Peyer's patch (tissue), 4 donors: ENCODE measurements around the gene LYPD5.

Experiments used
- CTCF ChIP-seq, 6 experiments: fragments of 450-650 bp in 4 of 6; fragments of 200-600 bp in 2 of 6; sonication (generic) in 1 of 6; IDR thresholded peaks; one replicate each; pipeline ENCODE4 v1.5.1; 2017 to 2019; ENCODE audit warnings: antibody characterized with exemption in 6 of 6, mild to moderate bottlenecking in 3 of 6, moderate library complexity in 1 of 6
- POLR2A ChIP-seq, 2 donors: fragments of 450-650 bp; IDR thresholded peaks; one replicate each; pipeline ENCODE4 v1.5.1; 2017; ENCODE audit warnings: antibody characterized with exemption in 2 of 2, mild to moderate bottlenecking in 2 of 2, moderate library complexity in 2 of 2

- TF ChIP-seq CTCF (IDR thresholded peaks at IDR 0.05) (no peak), POLR2A (IDR thresholded peaks at IDR 0.05) (no peak)
Observed at GRCh38 chr19:43777163-43777695, 25.0 kb downstream of the LYPD5 start.
